GM06990 (cell line): Measurements from ENCODE around the gene BNC2.

Source experiments
- DNase-seq: peaks from one replicate; pipeline ENCODE4 v3.0.0-alpha.2; 2011; ENCODE audit not compliant: insufficient read length; ENCODE audit errors: extremely low read depth
- H3K27me3 ChIP-seq: replicated peaks from 2 replicates; pipeline ENCODE4 v1.6.0; 2011; ENCODE audit warnings: low read length; ENCODE audit not compliant: control insufficient read depth, insufficient read depth
- H3K36me3 ChIP-seq: 2 replicates; pipeline ENCODE4 v1.5.1; 2011; ENCODE audit warnings: low read length; ENCODE audit not compliant: control insufficient read depth, insufficient read depth
- H3K4me3 ChIP-seq: replicated peaks from 2 replicates; pipeline ENCODE4 v1.5.1; 2011; ENCODE audit warnings: low read depth, mild to moderate bottlenecking, control low read depth, low read length
- CTCF ChIP-seq: IDR thresholded peaks from 2 replicates; pipeline ENCODE4 v1.5.1; 2011; ENCODE audit warnings: low read length, control low read depth, mild to moderate bottlenecking, inconsistent platforms; ENCODE audit not compliant: insufficient read depth, poor library complexity, severe bottlenecking

BNC2 gene

GRCh38 chr9:16904655-16905054, 34.2 kb upstream of the BNC2 start:
- Histone ChIP-seq H3K4me3 (no peak overlapping the region), H3K27me3 (no peaks in the 10 kb centered on the region), H3K36me3 (no peaks in the 10 kb centered on the region)
- TF ChIP-seq CTCF = no peak
- no peak for DNase-seq

GRCh38 chr9:16901590-16901989, 31.1 kb upstream of the BNC2 start:
- no peak for TF ChIP-seq CTCF
- Histone ChIP-seq H3K27me3 (no peaks in the 10 kb centered on the region), H3K36me3 (no peaks in the 10 kb centered on the region), H3K4me3 (no peak overlapping the region)
- no peak for DNase-seq

- H3K27me3 ChIP-seq = no peaks in the 10 kb centered on the region
- DNase-seq = no peak
- no peaks in the 10 kb centered on the region for H3K36me3 ChIP-seq
- H3K4me3 ChIP-seq = no peak overlapping the region
- TF ChIP-seq CTCF = no peak
Observed at GRCh38 chr9:16899606-16900005, 29.1 kb upstream of the BNC2 start.

- TF ChIP-seq CTCF = no peak
- no peaks in the 10 kb centered on the region for H3K27me3 ChIP-seq
- no peak overlapping the region for H3K4me3 ChIP-seq
- DNase-seq = no peak
- H3K36me3 ChIP-seq = no peaks in the 10 kb centered on the region
Observed at GRCh38 chr9:16898464-16898863, 28.0 kb upstream of the BNC2 start.

- no peak for DNase-seq
- Histone ChIP-seq H3K4me3 (no peak overlapping the region), H3K27me3 (no peaks in the 10 kb centered on the region), H3K36me3 (no peaks in the 10 kb centered on the region)
- no peak for TF ChIP-seq CTCF
Observed at GRCh38 chr9:16888594-16888993, 18.1 kb upstream of the BNC2 start.

GRCh38 chr9:16885931-16886330, 15.5 kb upstream of the BNC2 start:
- no peak for TF ChIP-seq CTCF
- DNase-seq = no peak
- H3K4me3 ChIP-seq = no peak overlapping the region
- H3K27me3 ChIP-seq = no peaks in the 10 kb centered on the region
- H3K36me3 ChIP-seq = no peaks in the 10 kb centered on the region
